AG04450 (cell line): ENCODE data around the gene PAX5. TPM values are rescaled to one million over a fixed set of nuclear protein-coding genes. Genes with fewer than 3 reads are reported as not detected.

Source experiments
- CTCF ChIA-PET: fragments of 300-600, 350-600 bp; formaldehyde crosslinking; extraction: SDS; loops from one replicate; lab custom pipeline; 2022; ENCODE audit warnings: antibody characterized with exemption, inconsistent platforms; lab: Charles Lee
- POLR2A ChIA-PET: fragments of 350-600 bp; formaldehyde crosslinking; extraction: SDS; loops from one replicate; lab custom pipeline; 2021; ENCODE audit warnings: antibody characterized with exemption, inconsistent platforms; lab: Yijun Ruan, JAX
- DNase-seq: peaks from one replicate; pipeline ENCODE4 v3.0.0-alpha.2; 2011; ENCODE audit warnings: low read depth, low spot score
- H3K27ac ChIP-seq: one replicate; pipeline ENCODE4 v1.5.1; 2012; ENCODE audit warnings: low read depth, low read length, control low read depth
- H3K27me3 ChIP-seq: one replicate; pipeline ENCODE4 v1.6.0; 2012; ENCODE audit warnings: low read length; ENCODE audit not compliant: control insufficient read depth, insufficient read depth
- H3K4me3 ChIP-seq: 2 replicates; pipeline ENCODE4 v1.5.1; 2011; ENCODE audit warnings: mild to moderate bottlenecking, low read depth, low read length, control low read depth
- H3K9me3 ChIP-seq: 2 replicates; pipeline ENCODE4 v1.5.1; 2012; ENCODE audit warnings: low read length; ENCODE audit not compliant: control insufficient read depth, insufficient read depth
- polyA plus RNA-seq: library from polyadenylated mRNA; depleted of rRNA; stranded (reverse); fragments of >200 nt; gene quantifications from 2 replicates; pipeline ENCODE4 v1.2.3, GENCODE V29; 2011
- TF ChIP-seq, protein P1 (sequence below): IDR thresholded peaks from 2 replicates; pipeline ENCODE4 v1.5.1; 2011; ENCODE audit warnings: low read depth, low read length, control low read depth, inconsistent platforms

Gene PAX5
- polyA plus RNA-seq, 1 experiment: not detected

- CTCF ChIA-PET: no interaction called here
These were observed 77.2 kb downstream of the PAX5 start for GRCh38 chr9:36956908-36957307.

GRCh38 chr9:36950389-36950788 lies 83.7 kb downstream of the PAX5 start:
- H3K27ac ChIP-seq: no peak overlapping the region
- TF ChIP-seq, protein P1, sequence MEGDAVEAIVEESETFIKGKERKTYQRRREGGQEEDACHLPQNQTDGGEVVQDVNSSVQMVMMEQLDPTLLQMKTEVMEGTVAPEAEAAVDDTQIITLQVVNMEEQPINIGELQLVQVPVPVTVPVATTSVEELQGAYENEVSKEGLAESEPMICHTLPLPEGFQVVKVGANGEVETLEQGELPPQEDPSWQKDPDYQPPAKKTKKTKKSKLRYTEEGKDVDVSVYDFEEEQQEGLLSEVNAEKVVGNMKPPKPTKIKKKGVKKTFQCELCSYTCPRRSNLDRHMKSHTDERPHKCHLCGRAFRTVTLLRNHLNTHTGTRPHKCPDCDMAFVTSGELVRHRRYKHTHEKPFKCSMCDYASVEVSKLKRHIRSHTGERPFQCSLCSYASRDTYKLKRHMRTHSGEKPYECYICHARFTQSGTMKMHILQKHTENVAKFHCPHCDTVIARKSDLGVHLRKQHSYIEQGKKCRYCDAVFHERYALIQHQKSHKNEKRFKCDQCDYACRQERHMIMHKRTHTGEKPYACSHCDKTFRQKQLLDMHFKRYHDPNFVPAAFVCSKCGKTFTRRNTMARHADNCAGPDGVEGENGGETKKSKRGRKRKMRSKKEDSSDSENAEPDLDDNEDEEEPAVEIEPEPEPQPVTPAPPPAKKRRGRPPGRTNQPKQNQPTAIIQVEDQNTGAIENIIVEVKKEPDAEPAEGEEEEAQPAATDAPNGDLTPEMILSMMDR: no peak
- CTCF ChIA-PET: no interaction called here
- DNase-seq: no peak
- POLR2A ChIA-PET: interaction anchor here (0.7 kb wide), 1 partner anchor 364 kb away, joined by 3 read pairs; no protein-coding TSS in a partner anchor
- H3K4me3 ChIP-seq: no peak overlapping the region
- no peaks in the 10 kb centered on the region for H3K9me3 ChIP-seq
- H3K27me3 ChIP-seq: peaks cover 7% of the 10 kb centered on the region

More at GRCh38 chr9:36956908-36957307, 77.2 kb downstream of the PAX5 start:
- POLR2A ChIA-PET: no interaction called here
- Histone ChIP-seq H3K27me3 (peaks cover 16% of the 10 kb centered on the region), H3K27ac (no peak overlapping the region), H3K9me3 (no peaks in the 10 kb centered on the region), H3K4me3 (no peak overlapping the region)
- no peak for DNase-seq
- TF ChIP-seq, protein P1: no peak

- ChIA-PET POLR2A (no interaction called here), CTCF (interaction anchor here (0.8 kb wide), 1 partner anchor 76 kb away, joined by 3 read pairs; no protein-coding TSS in a partner anchor)
- no peak for DNase-seq
- Histone ChIP-seq H3K27ac (no peak overlapping the region), H3K4me3 (no peak overlapping the region), H3K9me3 (no peaks in the 10 kb centered on the region), H3K27me3 (peaks cover 5% of the 10 kb centered on the region)
- TF ChIP-seq, protein P1: no peak
These were observed 84.6 kb downstream of the PAX5 start for GRCh38 chr9:36949466-36949865.

- no peak overlapping the region for H3K4me3 ChIP-seq
- peaks cover 5% of the 10 kb centered on the region for H3K27me3 ChIP-seq
- no peak for DNase-seq
- no peak overlapping the region for H3K27ac ChIP-seq
- POLR2A ChIA-PET: no interaction called here
- CTCF ChIA-PET: no interaction called here
- TF ChIP-seq, protein P1: no peak
- no peaks in the 10 kb centered on the region for H3K9me3 ChIP-seq
These were observed 86.0 kb downstream of the PAX5 start for GRCh38 chr9:36948051-36948450.

DNA sequence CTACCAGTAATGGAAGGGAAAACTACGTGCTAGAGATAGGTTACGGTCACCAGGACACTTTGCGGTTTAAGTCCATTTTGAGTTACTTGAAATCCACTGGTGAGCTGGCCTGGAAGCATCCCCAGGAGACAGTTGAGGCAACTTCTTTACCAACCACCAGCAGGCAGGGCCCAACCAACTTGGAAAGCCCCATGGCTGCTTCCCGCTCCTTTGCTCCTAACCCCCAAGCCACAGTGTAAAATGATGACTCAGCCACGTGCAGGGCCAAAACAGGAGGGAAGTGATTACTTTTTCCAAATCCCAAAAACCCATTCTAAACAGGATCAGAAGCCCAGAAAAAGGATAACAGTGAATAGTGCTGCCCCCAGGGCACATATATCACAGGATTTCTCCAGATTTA lies 87.4 kb downstream of the PAX5 start:
- Histone ChIP-seq H3K4me3 (no peak overlapping the region), H3K27ac (no peak overlapping the region), H3K27me3 (peaks cover 5% of the 10 kb centered on the region), H3K9me3 (no peaks in the 10 kb centered on the region)
- TF ChIP-seq, protein P1: no peak
- no peak for DNase-seq
- POLR2A ChIA-PET: no interaction called here
- CTCF ChIA-PET: no interaction called here
